NCI-H1092 treated with DMSO at 0.1 percent for 48 hours (cell line): ENCODE data around the gene KAT7.
A peak's percentile ranks its signal among the peaks of the same experiment; 100 is the strongest.

Experiments
- DNase-seq: peaks from one replicate; lab custom pipeline; 2025; lab: John Stamatoyannopoulos, UW

Gene KAT7

DNA sequence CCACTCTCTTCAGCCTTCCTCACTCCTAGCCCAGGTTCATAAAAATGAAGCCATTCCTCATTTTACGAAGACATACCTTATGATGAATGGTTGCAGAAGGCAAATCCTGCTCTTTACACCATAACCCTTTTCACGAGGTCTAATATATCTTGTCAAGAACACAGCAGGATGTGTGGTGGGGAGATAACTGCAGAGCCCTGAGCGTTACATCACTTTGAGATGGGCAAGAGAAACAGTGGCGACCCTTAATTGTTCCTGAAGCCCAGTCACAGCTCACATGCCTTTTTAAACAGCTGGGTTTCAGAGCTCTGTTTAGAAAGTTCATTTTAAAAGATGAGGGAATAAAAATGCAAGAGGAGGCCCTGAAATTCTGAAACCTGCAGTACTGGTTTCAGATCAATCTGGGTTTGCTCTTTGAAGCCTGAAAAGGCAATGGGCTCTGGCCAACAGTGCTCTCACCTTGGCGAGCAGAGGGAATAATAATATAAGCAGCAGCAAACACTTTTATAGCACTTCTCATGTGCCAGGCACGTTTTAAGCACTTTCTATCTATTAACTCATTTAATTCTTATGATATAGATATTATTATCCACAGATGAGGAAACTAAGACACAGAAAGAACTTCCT, 27.4 kb upstream of the KAT7 start:
- DNase-seq, result no peak

DNA sequence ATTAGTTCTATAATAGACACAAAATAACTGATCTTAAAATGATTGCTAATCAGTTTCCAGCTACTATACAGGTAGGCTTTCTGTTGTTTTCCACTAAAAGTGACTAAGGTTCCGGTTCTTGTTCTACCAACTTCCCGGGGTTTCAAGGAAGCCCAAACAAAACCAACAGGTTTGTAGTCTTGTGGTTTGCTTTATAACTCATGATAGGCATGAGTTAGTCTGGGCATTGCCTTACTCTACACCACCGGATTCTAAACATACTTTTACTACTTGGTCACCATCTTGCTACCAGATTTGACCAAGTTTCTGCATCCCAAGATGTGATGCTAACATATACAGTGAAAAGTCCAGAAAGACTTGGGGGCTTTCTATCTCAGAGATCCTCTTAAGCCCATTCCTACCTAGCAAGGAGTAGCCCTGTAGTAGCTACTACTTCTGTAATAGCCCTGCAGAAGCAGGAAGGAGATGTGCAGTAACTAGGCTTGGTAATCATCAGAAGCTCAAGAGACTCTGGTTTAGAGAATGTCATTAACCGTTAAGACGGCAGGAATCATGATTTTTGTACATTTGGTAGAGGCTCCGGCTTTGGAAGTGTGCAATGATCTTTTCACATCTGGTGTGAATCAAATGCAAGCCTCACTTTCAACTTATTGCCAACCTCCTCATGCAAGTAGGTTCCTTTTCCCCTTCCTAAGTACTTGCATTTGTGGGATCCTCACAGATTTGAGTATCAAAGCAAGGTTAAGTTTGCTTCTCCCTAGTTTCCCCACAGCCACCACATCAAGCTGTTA, 26.1 kb upstream of the KAT7 start:
- no peak for DNase-seq

DNA sequence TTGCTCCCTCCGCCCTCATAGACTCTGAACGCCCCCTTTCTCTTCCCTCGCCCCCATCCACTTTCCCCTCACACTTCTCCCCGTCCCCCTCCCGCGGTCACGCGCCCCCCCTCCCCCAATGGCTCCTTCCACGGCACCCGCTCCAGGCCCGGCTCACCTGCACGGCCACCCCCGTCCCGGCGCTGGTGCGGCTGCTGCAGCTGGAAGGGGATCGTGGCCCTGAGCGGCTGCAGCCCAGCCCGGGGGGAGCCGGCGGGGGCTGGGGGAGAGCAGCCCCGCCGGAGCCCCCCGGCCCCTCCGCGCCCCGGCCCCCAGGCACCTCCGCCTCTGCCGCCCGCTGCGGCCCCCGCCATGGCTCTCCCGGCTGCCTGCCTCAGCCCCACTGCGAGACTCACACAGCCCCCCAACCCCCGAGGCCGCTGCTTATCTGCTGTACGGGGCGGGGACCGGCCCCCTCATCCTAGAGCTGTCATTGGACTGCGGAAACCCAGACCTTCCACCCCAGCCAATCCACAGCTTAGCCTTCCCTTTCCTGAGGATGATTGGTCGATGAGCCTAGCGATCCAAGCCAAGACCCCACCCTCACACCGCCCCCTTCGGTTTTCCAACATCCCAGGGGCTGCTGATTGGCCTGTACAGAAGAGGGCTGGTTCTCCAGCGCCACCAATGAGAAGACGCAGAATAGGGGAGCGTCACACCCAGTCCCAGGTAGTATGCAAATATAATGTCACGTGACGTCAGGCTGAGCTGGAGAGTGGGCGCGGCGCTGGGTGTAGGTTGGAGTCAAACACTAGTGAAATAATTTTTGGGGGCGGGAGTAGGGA, 24.5 kb upstream of the KAT7 start, which contains the start of gene FAM117A:
Gene FAM117A (minus strand): TSS at position 397 of the 824 bp plus-strand sequence. CDS start 44 bp downstream, at position 353.
- DNase-seq, result peak; percentile 97

DNA sequence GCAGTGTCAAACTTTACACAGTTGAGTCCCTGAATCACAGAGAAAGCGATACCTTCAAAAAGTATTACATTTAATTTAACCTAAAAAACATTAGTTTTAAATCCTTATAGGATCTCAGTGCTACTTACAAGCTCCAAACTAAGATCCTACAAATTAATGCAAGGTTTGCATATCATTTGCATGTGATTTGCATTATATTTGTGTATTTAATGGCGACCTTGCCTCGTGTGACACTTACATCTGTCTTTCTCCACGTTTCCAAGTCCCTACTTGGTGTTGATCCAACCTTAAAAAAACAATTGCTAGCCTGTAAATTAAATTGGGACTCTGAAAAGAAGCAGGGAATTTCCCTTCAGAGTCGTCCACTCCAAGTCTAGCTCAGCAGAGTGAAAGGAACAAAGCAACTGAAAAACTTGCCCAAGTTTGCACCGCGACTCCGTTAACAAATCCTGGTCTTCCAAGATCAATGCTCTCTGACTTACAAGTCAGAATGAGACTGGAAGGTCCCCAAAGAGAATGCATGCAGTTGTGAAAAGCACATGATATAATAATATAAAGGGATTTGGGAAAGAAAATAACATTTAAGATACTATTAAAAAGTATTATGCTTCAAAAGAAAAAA, 23.8 kb upstream of the KAT7 start:
- DNase-seq, result no peak

DNA sequence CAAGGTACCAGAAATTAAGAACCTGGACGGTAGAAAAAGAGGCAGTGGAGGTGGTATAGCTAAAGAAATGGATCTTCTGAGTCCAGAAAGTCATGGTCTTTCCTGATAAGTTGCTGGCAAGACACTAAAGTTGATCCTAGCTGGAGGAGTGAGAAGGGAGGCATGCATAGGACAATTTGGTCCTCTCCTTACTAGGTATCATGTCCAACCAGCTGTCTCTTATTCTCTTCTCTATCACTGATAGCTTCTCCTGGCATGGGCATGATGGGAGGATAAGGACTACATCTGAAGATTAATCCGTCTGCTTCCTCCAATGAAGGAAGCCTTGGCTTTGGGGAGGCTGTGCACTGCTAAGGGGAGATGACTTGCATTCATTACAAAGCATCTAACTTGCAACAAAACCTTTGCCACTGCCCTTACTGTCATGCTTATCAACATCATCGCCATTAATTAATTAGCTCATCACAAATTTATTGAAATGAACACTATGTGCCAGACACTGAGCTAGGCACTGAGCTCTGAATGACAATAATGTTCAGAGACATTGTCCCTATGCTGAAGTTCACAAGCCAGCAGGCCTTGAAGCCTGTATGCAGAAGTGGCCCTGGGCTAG, 21.5 kb upstream of the KAT7 start:
- DNase-seq, result no peak

DNA sequence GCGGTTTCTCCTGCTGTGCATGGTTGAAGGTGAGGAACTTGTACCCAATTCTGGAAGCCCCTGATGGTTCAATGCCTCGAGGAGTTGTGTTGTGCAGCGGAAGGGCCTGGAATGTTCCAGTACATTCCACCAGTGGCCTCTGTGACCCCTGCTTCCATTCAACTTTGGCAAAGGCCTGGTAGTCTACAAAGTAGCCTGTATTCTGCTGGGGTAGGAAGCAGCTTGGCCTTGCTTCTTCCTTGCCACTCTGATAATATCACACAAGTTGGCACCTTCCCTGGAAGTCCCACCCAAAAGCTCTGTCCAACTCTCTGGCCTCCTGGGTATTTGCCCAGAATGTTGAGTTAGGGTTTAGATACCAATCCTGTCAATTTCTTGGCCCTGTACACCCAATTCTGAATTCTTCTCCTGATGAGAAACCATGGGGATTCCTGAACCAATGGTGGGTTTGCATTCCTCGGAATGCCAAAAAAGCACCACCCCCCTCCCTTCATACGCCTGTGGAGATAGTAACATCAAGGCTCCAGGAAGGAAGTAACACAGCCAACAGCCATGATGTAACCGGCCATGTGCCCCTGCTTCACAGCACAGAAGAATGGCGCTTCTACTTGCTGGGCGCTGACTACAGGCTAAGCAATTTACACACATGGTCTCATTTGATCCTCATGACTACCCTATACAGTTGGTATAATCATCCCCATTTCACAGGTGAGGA, 12.8 kb upstream of the KAT7 start:
- DNase-seq, result no peak

DNA sequence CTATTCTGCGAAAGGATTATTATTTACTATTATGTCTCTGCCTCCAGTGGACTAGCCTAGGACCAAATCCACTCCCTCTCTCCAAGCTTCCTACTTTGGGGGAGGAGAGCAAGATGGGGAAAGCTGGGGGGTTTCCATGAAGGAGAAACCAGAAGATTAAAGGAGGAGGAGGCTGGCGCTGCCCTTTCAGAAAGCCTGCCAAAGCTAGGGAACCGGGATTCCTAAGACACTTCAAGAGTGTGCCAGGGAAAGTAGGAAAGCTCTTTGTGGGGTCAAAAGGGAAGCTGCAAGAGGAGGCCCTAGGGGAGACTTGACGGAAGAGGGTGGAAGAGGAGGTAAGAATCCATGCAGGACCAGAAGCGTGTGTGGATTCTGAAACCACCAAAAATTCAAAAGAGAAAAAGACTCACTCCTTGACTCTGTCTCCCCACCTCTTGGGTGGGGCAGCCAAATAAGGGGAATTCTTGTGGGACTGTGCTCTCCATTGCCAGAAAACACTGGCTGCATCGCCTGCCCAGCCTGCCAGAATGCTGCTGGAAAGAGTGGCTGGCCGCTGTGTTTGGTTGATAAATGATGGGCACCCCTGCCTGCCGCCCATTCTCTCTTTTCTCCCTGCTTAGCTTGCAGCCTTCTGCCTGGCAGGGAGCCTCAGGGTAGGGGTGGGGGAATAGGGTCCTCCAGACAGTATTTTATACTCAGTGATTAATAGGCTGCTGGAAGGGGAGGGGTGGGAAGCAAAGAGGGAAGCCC, 11.8 kb upstream of the KAT7 start:
- no peak for DNase-seq

DNA sequence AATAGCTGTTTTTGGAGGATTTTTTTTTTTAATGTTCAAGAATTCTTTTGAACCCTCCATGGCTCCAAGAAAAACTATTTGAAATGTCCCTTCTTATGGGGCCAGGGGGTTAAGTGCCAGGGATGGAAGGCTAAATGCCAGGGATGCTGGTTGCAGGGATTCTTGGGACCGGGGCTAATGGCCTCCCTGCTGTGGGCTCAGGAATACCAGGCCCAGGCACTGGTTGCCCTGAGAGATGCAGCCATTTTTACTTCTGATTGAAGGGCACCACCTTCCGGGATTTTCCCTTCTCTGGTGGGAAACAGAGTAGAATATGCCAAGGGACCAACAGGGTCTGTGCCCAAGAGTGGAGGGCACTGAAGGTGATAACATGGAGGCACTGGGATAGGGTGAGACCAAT, 10.9 kb upstream of the KAT7 start:
- no peak for DNase-seq

DNA sequence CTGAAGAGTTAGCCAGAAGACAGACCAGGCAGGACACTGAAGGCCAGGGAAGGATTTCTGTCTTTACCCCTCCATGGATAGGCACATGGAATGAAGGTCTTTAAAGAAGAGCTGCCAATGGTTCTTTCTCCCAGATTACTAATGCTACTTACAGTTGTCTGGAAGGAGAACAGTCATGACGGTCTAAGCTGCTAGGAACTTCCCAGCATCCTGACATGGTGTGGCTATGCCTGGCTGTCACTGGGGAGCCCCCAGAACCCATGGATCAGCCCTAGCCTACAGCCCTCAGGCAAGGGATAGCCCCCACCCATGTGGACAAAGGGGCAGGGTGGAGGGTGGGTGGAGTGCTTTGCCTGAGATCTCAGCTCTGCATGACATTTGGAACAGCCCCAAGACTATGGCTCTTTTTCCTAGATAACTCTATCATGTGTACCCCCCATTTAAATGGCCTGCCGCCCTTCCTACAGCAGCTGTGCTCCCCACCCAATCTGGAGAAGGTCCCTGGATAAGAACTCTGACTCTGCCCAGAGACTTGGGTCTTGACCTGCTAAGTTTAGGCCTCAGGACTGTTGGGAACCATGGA, 9.2 kb upstream of the KAT7 start:
- no peak for DNase-seq

DNA sequence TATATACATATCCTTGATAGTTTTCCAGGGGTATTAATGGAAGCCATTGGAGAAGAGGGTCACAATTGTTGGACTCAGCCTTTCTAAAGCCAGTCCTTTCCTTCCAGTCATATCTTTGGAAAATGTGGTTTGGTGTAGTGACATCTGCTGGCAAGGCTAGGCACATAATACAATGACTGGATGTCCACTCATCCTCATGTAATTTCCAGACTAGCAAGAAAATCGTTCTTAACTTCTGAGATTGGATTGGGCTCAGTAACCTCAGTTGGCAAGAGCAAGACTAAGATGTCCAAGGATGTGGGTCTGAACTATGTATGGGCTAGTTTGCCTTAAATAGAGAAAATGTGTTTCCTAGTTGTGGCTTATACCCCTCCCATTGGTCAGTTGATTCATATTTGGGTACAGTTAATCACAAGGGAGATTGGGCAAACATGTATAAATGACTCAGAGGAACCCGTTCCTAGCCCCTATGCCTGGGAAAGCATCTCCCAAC, 8.7 kb upstream of the KAT7 start:
- peak; percentile 34 for DNase-seq

DNA sequence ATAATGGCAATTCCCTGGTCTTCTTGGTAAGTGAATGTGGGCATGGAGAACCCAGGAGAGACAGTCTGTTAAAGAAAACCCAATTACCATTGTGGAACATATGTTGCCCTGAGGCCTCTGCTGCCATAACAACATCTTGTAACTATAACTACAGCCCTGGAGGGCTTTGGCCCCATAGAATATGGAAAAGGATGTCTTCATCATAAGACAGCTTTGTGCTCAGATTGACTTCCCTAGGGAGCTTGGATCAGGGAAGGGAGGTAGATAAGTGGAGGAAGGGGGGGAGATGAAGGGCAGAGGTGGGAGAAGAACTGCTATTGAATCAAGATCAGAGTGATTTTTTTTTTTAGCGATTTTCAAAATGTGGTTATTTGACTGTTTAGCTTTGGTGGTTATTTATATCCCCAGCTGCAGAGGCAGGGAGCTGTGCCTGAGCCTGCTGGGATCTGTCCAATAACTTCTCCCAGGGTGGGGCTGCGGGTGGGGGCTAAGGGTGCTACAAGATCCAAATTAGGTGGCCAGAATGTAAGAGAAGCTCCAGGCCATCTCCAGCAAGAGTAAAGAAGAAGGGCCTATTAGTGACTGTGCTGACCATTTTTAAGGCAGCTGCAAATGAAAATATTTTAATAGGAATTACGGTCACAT, 5.3 kb upstream of the KAT7 start:
- no peak for DNase-seq

DNA sequence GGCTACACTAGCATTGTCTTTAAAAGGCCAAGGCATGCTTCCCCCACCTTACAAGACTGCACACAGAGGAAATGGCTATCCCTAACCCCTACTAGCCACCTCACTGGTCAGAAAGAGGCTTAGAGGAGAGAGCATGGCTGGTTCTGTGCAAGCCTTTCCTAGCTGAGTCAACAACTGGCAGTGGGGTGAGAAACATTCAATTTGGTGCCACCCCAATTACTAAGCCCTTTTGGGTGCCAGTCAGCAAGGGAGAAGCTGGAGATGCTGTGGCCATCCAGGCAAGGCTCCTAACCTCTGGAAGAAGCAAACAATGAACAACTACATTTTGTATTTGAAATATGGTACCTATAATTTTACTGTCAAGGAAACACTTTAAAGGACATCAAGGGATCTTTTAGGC, 4.7 kb upstream of the KAT7 start:
- DNase-seq, result no peak

DNA sequence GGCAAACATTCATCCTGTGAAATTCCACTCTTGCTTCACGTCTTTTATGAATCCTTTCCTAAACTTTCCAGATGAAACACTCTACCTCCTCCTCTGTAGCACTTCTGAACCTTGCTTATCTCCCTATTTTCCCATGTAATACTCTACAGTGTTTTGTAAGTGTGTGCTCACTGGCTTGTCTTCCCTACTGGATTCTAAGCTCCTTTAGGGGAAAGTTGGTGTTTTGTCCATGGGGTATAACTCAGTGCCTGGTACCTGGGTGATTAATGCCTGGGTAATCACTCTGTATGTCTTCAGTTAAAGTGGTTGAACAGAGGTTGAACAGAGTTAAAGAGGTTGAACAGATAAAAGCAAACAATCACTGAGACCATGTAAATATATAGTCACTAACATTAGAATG, 3.8 kb upstream of the KAT7 start:
- no peak for DNase-seq

DNA sequence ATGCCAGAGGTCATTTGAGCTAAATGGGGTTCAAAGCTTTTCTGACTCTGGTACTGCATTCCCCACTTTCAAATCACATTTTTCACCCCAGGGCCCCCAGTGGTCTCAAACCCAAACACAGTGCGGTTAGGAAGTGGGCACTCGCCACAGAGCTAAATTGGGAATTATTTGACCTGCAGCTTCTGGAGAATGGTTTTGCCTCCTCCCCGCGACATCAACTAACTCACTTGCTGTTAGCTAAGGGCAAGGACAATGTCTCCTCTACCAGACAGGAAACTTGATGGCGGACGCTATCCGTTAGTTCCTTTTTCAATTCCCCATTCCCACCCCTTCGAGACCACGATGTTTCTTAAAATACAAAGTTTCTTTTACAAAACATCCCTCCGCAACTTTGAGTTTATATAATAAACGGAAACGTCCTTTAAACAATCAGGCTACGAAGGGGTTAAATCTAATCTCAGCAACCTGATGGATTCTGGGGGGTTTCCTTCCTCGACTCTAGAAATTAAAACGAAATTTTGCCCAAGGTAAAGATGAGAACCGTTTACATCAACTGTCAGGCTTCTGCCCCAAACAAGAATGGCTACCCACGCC, 500 bp upstream of the KAT7 start:
- no peak for DNase-seq

DNA sequence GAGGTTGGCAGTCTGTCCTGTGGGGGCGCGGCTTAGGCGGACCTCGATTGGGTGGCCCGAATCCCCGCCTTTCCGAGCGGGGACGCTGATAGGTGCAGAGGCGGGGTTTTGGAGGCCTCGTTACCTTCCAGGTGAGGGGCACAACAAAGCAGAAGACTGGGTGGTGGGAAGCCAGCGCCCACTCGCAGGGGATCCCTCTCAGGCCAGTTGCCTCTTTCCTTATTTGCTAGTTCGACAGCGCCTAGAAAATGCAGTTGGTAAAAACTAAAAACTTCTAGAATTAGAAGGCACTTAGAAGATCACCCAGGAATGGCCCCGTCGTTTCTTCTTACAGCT, 730 bp downstream of the KAT7 start:
- no peak for DNase-seq

DNA sequence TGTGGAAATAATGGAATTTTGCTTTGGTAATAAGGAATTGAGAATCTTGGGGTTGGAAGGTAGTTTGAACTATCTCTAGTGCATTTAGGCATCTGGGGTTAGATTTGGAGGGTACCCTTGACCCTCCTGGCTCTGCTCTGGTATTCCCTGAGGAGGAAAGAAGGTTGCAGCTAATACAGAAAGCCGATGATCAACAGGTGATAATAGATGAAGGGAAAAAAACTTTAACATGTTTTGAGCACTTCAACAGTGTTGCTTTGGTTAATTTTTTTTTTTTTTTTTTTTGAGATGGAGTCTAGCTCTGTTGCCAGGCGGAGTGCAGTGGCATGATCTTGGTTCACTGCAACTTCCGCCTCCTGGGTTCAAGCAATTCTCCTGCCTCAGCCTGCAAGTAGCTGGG, 4.8 kb downstream of the KAT7 start:
- no peak for DNase-seq

DNA sequence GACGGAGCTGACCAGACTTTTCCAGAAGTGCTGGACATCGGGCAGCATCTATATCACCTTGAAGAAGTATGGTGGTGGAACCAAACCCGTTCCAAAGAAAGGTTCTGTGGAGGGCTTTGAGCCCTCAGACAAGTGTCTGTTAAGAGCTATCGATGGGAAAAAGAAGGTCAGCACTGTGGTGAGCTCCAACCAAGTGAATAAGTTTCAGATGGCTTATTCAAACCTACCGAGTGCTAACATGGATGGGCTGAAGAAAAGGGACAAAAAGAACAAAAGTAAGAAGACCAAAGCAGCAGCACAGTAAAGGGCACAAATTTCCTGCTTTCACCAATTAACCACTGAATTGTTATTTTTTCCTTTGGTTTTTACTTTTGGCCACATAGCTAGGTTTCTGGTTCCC, 6.9 kb downstream of the KAT7 start:
- no peak for DNase-seq

DNA sequence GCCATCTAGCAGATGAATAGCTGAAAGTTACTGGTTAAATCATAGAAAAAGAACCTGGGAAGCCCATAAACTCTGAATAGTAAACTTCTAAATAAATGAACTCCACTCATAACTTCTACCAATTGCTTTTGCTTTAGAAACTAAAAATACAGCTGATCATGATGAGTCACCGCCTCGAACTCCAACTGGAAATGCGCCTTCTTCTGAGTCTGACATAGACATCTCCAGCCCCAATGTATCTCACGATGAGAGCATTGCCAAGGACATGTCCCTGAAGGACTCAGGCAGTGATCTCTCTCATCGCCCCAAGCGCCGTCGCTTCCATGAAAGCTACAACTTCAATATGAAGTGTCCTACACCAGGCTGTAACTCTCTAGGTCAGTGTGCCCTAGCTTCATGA, 9.7 kb downstream of the KAT7 start:
- DNase-seq, result no peak

DNA sequence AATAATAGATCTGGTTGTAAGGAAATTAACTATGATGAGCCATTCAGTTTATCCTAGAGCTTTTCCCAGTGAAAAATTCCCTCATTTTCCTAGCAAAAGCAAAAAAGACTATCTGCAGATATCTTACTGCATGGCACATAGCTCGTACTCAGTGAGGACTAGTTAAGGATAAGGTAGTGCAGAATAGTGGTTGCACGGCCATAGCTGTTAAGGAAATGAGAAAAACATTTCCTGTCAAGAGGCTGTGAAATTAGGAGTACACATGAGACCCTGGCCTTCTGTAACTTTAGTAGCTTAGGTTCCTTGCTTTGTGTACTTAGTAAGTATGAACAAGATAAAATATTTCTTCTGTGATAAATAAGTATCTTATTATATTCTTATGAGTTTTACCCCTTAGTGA, 10.3 kb downstream of the KAT7 start:
- DNase-seq, result no peak
